WERI-Rb-1 (cell line): ENCODE measurements around the gene AOPEP.

Experiments
- DNase-seq: peaks from one replicate; pipeline ENCODE4 v3.0.0-alpha.2; 2020
- H3K27ac ChIP-seq: fragments of 250-450 bp; sonication (Bioruptor Pico); 2 replicates; pipeline ENCODE4 v1.5.1; 2020; ENCODE audit warnings: mild to moderate bottlenecking, moderate library complexity
- H3K27me3 ChIP-seq: fragments of 250-450 bp; sonication (Bioruptor Pico); 2 replicates; pipeline ENCODE4 v1.5.1; 2021; ENCODE audit warnings: mild to moderate bottlenecking, low read depth, moderate library complexity; ENCODE audit not compliant: insufficient read depth, severe bottlenecking
- H3K36me3 ChIP-seq: fragments of 250-450 bp; sonication (Bioruptor Pico); 2 replicates; pipeline ENCODE4 v1.5.1; 2020; ENCODE audit warnings: mild to moderate bottlenecking, moderate library complexity
- H3K4me3 ChIP-seq: 2 replicates; pipeline ENCODE4 v1.5.1; 2011; ENCODE audit warnings: low read depth, mild to moderate bottlenecking, control low read depth, low read length
- H3K9me3 ChIP-seq: fragments of 250-450 bp; sonication (Bioruptor Pico); 2 replicates; pipeline ENCODE4 v1.5.1; 2021; ENCODE audit warnings: mild to moderate bottlenecking, moderate library complexity; ENCODE audit not compliant: severe bottlenecking
- CTCF ChIP-seq: IDR thresholded peaks from 2 replicates; pipeline ENCODE4 v1.5.1; 2011; ENCODE audit warnings: low read depth, mild to moderate bottlenecking, control low read depth, inconsistent platforms, low read length

The AOPEP gene

GRCh38 chr9:94864196-94864595 is 137.7 kb downstream of the AOPEP start:
- no peaks in the 10 kb centered on the region for H3K36me3 ChIP-seq
- H3K9me3 ChIP-seq, result no peaks in the 10 kb centered on the region
- no peak for DNase-seq
- no peaks in the 10 kb centered on the region for H3K27me3 ChIP-seq
- no peak for TF ChIP-seq CTCF
- H3K27ac ChIP-seq, result no peak overlapping the region
- no peak overlapping the region for H3K4me3 ChIP-seq

GRCh38 chr9:94864862-94865509 is 138.5 kb downstream of the AOPEP start:
- no peak for TF ChIP-seq CTCF

GRCh38 chr9:94865582-94866452 is 139.3 kb downstream of the AOPEP start:
- Histone ChIP-seq H3K4me3 (peak overlapping the region; percentile 39), H3K9me3 (no peaks in the 10 kb centered on the region), H3K27me3 (no peaks in the 10 kb centered on the region), H3K27ac (peak overlapping the region; percentile 69), H3K36me3 (no peaks in the 10 kb centered on the region)
- TF ChIP-seq CTCF, result no peak
- peak; percentile 20 for DNase-seq

More at GRCh38 chr9:94864862-94865509, 138.5 kb downstream of the AOPEP start:
- Histone ChIP-seq H3K27me3 (no peaks in the 10 kb centered on the region), H3K27ac (no peak overlapping the region), H3K9me3 (no peaks in the 10 kb centered on the region), H3K4me3 (no peak overlapping the region), H3K36me3 (no peaks in the 10 kb centered on the region)
- no peak for DNase-seq

GRCh38 chr9:94866770-94867169 is 140.3 kb downstream of the AOPEP start:
- H3K4me3 ChIP-seq, result no peak overlapping the region
- no peak for DNase-seq
- TF ChIP-seq CTCF, result no peak
- H3K9me3 ChIP-seq, result no peaks in the 10 kb centered on the region
- H3K36me3 ChIP-seq, result no peaks in the 10 kb centered on the region
- H3K27me3 ChIP-seq, result no peaks in the 10 kb centered on the region
- peak overlapping the region; percentile 69 for H3K27ac ChIP-seq

GRCh38 chr9:94867281-94867841 is 140.9 kb downstream of the AOPEP start:
- Histone ChIP-seq H3K36me3 (no peaks in the 10 kb centered on the region), H3K27me3 (no peaks in the 10 kb centered on the region), H3K4me3 (no peak overlapping the region), H3K9me3 (no peaks in the 10 kb centered on the region), H3K27ac (no peak overlapping the region)
- no peak for DNase-seq
- TF ChIP-seq CTCF, result no peak
